GM18909 (cell line): ENCODE measurements around the gene GATC.
A peak's percentile ranks its signal among the peaks of the same experiment; 100 is the strongest.

ENCODE experiments used
- ATAC-seq: cut with Tn5 transposase; IDR thresholded peaks from one replicate; pipeline ENCODE4 v1.9.1; 2021; ENCODE audit warnings: mild to moderate bottlenecking; ENCODE audit not compliant: unreplicated experiment, poor library complexity

GATC gene, protein sequence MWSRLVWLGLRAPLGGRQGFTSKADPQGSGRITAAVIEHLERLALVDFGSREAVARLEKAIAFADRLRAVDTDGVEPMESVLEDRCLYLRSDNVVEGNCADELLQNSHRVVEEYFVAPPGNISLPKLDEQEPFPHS

DNA sequence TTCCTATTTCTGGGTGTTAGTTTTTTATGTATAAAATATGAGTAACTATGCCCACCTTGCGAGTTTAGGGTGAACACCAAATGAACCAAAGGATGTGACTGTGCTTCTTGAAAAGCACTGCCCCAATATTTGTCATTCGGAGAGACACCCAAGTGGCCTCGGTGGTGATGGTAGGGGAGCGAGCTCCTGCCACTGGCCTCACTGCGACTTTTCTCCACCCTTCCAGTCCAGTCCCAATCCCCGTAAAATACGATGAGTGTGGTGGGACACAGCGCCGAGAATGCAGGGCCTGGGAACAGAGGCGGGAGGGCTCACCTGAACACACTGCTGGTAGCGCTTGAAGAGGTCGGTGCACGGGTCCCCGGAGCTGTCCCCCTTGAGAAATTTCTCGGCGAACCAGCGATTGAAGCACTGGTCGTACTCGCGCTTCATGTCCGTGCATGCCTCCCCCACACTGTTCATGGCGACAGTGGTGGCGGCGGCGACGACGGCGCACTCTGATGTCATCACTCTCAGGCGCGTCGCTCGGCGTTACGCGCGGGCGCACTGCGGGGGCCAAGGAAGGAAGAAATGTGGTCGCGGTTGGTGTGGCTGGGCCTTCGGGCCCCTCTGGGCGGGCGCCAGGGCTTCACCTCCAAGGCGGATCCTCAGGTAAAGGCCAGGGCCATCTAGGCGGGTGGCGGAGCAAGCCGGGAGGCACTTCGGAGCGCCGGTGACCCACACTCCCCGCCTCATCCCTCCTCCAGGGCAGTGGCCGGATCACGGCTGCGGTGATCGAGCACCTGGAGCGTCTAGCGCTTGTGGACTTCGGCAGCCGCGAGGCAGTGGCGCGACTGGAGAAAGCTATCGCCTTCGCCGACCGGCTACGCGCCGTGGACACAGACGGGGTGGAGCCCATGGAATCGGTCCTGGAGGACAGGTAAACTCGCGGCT lies at the start of gene GATC, which contains the start of gene TRIAP1:
Gene GATC (plus strand): TSS at position 534 of the 933 bp plus-strand sequence. CDS start 37 bp downstream, at position 571.
Gene TRIAP1 (minus strand): TSS at position 474 of the 933 bp plus-strand sequence. CDS start 12 bp downstream, at position 462.
- ATAC-seq: peak; percentile 84

DNA sequence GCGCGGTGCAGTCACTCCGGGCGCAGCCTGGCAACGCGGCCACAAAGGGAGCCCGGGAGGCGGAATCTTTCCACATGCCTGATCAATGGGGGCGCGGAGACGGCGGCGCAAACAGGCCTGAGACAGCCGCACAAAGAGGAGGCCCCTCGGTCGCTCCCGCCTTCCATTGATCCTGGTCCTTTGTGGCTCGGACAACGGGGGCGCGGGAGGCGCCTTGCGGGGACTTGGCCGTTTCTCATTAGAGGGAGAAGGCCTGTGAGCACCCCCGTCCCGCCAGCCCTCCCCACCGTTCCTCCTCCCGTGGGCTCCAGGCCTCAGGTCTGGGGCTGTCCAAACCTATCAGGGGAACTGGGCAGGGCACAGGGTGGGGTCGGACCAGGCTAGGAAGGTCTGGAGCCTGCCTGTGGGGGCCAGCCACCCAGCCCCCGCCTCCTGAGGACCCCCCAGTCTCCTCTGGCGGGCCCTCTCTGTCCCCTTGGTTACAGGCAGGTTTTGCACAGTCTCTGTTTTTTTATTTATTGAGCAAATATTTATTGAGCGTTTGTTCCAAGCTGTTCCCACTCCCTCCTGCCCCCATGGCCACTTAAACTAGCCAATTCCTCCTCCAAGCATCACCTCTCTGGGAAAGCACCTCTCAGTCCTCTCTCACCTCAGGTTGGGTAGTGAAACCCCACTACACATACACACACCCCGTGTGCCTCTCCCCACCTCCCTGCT lies 48.3 kb upstream of the GATC start:
- ATAC-seq: no peak

DNA sequence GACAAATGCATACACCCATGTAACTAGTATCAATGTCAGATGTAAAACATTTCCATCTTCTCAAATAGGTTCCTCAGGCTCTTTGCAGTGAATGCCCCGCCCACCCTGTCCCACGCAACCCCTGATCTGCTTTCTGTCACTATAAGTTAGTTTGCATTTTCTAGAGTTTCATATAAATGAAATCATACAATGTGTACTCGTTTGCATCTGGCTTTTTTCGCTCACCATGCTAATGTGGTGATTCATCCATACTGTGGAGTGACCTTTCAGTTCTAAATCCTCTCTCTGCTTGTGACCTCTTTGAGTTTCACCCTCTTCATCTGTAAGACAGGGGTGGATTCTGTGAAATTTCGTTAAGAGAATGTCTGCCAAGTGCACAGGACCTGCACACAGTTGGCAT lies 46.7 kb upstream of the GATC start:
- no peak for ATAC-seq

DNA sequence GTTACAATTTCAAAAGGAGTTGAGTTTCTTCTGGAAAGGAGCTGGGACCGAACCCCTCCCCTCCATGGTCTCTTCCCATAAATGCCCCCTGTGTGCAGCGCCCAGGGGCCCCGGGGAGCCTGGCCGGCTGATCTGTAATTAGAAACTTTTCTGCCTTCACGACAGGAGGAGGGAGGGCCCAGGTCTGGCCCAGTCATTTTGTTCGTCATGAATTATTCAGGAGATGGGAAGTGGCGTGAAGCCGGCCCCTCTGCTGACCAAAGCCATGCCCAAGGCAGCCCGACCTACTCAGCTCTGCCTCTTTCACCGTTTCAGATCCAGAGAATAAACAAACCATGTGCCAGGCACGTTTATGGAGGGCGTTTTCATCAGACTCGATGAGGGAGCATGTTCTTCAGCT lies 44.0 kb upstream of the GATC start:
- no peak for ATAC-seq

DNA sequence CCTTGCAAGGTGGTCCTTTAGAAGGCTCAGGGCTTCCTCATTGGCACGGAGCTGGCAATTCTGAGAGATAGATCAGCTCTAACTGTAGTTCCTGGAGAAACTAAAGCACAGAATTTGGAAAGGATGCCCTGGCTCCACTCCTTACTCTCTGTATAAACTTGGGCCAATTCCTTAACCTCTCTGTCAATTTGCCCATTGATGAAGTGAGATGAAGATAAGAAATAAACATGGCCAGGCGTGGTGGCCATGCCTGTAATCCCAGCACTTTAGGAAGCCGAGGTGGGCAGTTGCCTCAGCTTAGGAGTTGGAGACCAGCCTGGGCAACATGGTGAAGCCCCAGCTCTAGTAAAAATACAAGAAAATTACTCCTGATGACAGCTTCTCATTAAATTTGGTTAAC lies 42.4 kb upstream of the GATC start:
- no peak for ATAC-seq

DNA sequence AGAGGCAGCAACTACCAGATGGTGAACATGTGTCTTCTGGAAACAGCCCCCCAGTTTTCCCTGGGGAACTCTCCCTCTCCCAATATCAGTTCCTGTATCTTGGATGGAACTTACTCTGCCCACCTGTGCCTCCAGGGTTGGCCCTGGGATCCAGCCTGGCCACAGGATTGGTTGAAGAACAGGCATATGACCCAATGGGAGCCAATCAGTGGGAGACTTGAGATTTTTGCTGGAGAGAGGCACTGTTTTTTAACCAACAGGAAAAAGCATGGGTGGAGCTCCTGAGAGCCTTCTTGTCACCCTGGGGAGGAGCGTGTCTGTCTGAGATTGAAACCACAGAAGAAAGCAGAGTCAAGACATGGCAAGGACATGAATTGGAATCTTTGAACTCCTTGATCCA lies 42.0 kb upstream of the GATC start:
- ATAC-seq: no peak

DNA sequence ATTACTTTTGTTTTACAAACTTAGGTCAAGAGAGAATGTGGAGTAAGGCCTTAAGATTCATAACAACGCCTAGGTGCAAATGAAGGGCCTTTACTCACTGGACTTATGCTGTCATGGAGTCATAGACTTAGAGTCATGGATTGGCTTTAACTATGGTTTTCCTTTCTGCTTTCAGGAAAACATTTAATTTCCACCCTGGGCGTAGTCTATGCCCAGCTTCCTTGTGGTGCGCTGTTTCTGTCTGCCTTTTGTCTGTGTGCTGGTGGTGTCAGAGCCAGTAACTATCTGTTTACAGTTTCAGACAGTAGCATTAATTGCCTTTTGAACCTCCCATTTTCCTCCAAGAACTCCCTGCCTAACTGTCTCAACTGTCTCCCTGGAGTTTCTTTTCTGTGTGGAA lies 40.2 kb upstream of the GATC start:
- no peak for ATAC-seq

DNA sequence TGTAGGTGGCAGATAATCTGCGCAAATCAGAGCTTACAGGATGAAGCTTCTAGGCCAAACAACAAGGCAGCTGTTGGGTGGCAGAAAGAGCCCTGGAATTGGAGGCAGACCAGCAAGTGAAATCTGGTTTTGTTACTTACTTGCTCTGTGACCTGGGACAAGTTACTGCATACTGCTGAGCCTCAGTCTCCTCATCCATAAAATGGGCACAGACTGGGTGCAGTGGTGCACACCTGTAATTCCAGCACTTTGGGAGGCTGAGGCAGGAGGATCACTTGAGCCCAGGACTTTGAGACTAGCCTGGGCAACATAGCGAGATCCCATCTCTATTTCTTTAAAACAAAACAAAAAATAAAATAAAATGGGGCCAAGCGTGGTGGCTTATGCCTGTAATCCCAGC lies 39.7 kb upstream of the GATC start:
- no peak for ATAC-seq

DNA sequence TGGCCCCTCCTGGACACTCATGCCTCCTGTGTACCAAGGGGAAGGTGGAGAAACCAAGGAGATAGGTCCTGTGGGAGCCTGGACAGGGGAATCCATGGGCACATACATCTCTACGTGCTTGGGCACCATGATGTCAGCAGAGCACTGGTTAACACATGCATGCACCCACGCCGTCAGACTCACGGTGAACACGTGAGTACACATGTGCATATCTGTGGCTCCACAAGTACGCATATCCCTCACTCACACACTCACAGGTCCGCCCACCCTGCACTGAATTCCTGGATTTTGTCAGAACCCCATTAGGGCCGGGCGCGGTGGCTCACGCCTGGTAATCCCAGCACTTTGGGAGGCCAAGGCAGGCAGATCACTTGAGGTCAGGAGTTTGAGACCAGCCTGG lies 37.5 kb upstream of the GATC start:
- ATAC-seq: no peak

DNA sequence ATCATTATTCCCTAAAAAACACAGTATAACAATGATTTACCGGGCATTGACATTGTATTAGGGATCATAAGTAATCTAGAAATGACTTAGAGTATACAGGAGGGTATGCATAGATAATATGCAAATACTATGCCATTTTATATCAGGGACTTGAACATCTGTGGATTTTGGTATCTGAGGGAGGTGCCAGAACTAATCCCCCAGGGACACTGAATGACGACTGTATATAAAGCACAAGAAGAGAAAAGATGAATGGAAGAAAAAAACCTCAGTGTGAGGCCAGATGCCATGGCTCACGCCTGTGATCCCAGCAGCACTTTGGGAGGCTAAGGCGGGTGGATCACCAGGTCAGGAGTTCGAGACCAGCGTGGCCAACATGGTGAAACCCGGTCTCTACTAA lies 33.8 kb upstream of the GATC start:
- ATAC-seq: no peak

DNA sequence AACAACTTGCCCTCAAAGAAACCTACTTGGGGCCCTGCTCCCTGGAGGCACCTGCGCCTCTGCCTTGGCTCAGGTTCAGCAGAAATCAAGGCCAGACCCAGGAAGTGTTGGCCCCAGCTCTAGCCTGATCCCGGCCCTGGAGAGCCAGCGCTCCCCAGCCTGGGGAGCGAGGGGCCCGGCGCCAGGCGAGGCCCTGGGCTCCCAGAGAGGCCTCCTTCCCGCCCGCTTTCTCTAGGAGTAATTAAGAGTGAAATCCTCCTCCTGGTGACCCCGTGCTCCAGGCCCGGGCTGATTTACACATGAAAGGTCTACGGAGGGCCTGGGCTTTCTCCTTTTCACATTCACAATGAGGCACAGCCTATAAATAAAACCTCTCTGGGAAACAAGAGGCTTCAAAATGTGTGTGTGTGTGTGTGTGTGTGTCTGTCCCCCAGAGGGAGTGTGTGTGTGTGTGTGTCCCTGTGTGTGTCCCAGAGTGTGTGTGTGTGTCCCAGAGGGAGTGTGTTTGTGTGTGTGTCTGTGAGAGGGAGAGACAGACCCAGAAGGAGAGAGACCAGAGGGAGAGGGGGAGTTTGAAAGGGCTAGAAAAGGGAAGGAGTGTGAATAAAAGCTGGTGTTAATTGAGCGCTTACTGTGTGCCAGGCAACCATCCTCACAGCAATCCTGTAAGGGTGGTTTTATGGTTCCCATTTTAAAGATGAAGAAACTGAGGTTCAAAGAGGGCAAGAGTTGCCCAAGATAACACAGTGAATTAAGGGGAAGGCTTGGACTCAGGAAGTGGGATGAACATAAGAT lies 32.1 kb upstream of the GATC start:
- ATAC-seq: no peak

DNA sequence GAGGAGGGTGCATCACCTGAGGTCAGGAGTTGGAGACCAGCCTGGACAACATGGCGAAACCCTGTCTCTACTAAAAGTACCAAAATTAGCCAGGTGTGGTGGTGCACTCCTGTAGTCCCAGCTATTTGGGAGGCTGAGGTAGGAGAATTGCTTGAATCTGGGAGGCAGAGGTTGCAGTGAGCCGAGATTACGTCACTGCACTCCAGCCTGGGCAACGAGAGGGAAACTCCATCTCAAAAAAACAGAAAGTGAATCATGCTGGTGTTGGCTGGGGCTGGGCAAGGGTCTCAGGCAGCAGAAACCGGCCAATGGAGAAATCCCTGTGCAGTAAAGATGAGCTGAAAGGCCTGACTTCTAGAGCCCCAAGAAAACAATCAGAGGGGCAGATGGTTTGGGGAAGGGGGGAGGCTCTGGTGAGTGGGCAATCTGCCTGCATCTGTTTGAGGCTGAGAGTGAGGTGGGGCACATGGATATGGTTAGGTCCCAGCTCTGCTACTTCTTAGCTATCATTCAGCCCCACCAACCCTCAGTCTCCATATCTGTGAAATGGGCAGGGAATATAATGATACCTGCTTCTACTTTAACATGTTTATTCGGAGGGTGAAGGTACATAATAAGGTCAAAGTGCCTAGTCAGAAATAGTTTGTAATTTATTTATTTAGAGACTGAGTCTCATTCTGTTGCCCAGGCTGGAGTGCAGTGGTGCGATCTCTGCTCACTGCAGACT lies 29.6 kb upstream of the GATC start:
- ATAC-seq: no peak

DNA sequence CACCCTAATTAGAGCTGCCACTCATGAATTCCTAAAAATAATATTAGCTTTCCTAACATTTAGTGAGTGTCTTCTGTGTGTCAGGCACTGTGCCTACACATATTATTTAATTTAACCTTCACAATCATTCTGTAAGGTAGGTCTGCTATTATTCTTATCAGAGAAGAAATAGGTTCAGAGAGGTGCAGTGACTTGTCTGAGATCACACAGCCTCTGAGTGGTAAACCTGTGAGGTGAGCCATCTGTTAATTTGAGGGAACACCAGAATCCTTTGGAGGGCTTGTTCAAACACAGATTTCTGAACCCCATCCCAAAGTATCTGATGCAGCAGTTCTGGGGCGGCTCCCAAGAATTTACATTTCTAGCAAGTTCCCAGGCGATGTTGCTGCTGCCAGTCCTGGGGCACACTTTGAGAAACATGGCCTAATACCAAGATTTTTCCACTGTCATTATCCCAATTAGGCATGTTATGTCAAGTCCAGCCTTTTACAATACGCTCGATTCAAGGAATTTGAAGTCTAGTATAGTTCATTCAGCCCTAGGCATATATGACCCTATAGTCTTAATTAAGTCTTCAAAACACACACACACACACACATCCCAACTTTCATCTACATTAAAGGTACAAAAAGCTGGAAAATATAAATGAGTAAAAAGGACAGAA lies 28.2 kb upstream of the GATC start:
- no peak for ATAC-seq

DNA sequence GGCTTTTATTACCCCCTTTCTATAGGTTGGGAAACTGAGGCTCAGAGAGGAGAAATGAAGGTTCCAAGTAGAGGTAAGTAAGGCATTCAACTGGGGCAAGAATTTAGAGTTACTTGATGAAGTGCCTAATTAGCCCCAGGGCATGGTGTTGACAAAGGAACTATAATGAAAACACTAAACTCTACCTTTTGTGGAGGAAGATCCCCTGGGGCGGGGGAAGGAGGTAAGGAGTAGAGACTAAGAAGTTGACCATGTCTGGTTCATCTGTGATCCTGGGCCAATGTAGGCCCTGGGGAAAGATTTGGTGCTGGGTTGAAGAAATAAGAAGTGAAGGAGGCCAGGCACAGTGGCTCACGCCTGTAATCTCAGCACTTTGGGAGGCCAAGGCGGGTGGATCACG lies 24.5 kb upstream of the GATC start:
- no peak for ATAC-seq

DNA sequence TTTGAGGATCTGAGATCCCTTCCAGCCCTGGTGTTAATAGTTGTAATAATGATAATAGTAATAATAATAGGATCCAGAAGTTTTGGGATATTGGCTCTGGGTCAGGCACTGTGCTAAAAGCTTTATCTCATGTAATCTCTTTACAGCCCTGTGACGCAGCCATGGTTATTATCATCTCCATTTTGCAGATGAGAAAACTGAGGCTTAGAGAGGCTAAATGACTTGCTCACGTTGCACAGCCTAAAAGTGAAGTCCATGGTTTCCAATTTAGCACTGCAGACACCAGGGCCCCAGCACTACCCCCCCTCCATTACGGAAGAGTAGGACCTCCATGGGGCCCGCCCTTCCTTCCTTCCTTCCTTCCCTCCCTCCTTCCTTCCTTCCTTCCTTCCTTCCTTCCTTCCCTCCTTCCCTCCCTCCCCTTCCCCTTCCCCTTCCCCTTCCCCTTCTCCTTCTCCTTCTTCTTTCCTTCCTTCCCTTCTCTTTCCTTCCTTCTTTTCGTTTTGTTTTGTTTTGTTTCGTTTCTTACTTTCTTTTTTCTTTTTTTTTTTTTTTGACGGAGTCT lies 23.3 kb upstream of the GATC start:
- no peak for ATAC-seq

DNA sequence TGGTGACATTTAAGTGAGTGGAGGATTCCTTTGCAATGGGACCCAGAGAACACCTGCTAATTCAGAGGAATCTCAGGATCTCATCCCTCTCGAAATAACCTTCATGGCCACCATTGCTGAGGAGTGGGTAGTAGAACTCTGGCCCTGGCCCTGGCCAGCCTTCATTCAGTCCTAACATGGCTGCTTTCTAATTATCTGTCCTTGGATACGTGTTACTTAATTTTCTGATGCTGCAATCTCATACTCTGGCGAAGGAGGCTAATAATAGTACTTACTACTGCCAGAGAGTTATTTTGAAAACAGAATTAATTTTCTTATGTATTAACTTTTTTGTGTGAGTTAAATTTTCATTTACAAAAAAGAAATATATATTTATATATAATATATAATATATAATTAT lies 20.4 kb upstream of the GATC start:
- ATAC-seq: no peak

DNA sequence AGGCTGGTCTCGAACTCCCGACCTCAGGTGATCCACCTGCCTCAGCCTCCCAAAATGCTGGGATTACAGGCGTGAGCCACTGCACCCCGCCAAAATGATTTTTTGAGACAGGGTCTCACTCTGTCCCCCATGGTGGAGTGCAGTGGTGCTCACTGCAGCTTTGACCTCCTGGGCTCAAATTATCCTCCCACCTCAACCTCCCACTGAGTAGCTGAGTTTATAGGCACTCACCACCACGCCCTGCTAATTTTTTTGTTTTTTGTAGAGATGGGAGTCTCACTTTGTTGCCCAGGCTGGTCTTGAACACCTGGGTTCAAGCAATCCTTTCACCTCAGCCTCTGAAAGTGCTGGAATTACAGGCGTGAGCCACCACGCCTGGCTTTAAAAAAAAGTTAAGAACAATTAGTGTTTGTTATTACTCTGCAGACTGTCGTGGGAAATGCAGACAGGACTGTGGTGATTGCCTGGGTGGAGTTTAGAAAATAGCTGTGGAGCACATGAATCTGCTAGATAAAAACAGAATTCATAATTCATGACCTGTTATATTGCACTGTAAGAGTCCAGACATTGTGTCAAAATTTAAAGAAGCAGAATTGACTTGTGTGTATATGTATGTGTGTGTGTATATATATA lies 17.5 kb upstream of the GATC start:
- ATAC-seq: no peak

DNA sequence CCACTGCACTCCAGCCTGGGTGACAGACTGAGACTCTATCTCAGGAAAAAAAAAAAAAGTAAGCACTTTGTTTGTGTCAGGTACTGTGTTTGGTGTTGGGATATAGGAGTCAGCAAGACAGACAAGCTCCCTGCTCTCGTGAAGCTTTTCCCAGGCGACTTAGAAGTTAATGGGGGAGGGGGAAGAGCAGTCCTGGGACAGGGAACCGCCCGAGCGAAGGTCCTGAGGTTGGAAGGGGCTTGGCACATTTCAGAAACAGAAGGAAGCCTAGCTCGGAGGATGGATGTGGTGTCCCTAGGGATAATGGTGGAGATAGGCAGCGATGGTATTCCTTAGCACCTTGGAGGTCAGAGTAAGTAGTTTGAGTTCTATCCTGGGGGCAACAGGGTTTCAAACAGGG lies 16.9 kb upstream of the GATC start:
- no peak for ATAC-seq
